NCI-H748 (cell line): Measurements from ENCODE around the gene DNAH2.

Experiments
- DNase-seq: peaks from one replicate; lab custom pipeline; 2025; ENCODE audit not compliant: unreplicated experiment; lab: John Stamatoyannopoulos, UW

Gene DNAH2

DNA sequence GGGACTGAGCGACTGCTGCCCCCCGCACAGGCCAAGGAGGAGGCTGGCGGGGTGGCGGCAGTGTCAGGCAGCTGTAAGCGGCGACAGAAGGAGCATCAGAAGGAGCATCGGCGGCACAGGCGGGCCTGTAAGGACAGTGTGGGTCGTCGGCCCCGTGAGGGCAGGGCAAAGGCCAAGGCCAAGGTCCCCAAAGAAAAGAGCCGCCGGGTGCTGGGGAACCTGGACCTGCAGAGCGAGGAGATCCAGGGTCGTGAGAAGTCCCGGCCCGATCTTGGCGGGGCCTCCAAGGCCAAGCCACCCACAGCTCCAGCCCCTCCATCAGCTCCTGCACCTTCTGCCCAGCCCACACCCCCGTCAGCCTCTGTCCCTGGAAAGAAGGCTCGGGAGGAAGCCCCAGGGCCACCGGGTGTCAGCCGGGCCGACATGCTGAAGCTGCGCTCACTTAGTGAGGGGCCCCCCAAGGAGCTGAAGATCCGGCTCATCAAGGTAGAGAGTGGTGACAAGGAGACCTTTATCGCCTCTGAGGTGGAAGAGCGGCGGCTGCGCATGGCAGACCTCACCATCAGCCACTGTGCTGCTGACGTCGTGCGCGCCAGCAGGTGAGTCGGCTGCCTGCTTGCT, 131.7 kb downstream of the DNAH2 start:
- no peak for DNase-seq

DNA sequence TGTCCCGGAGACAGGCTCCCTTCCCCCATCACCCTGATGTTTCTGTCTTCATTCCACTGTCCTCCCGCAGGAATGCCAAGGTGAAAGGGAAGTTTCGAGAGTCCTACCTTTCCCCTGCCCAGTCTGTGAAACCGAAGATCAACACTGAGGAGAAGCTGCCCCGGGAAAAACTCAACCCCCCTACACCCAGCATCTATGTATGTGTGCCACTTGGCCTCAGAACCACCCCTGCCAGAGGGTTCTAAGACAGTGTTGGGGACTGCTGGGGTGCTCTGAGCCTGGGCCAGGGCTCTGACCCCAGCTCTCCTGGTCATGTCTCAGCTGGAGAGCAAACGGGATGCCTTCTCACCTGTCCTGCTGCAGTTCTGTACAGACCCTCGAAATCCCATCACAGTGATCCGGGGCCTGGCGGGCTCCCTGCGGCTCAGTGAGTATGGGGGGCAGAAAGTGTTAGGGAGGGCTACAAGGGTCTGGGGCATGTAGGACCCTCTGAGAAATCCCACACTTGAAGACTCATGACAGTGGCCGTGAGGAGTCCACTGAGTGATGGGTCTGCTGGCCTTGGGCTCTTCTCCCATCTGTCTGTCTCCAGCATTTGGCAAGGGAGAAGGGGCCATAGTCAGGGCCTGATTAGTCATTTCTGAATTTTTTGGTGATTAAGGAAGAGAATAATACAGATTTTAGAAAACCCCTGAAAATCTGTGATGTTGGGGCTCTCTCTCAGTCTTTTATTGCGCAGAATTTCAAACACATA, 132.4 kb downstream of the DNAH2 start:
- DNase-seq = no peak

DNA sequence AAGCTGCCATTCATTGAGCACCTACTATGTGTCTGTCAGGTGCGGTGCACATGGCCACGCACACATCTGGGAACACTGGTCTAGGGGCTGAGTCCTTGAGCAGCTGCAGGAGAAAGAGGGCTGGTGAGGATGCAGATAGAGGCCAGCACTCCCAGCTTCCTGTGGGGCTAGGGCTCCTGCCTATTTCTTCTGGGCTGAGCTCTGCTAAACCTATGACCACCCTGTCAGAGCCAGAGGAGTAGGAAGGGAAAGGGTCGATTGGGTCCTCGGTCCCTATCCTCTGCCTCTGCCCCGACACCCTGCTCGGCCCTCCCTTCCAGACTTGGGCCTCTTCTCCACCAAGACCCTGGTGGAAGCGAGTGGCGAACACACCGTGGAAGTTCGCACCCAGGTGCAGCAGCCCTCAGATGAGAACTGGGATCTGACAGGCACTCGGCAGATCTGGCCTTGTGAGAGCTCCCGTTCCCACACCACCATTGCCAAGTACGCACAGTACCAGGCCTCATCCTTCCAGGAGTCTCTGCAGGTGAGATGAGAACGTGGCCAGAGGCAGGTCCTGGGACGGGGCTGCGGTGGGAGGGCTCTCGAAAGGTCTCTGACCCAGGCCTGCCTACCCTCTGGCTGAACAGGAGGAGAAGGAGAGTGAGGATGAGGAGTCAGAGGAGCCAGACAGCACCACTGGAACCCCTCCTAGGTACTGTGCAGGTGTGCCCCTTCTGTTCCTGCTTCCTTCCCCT, 133.3 kb downstream of the DNAH2 start:
- no peak for DNase-seq

DNA sequence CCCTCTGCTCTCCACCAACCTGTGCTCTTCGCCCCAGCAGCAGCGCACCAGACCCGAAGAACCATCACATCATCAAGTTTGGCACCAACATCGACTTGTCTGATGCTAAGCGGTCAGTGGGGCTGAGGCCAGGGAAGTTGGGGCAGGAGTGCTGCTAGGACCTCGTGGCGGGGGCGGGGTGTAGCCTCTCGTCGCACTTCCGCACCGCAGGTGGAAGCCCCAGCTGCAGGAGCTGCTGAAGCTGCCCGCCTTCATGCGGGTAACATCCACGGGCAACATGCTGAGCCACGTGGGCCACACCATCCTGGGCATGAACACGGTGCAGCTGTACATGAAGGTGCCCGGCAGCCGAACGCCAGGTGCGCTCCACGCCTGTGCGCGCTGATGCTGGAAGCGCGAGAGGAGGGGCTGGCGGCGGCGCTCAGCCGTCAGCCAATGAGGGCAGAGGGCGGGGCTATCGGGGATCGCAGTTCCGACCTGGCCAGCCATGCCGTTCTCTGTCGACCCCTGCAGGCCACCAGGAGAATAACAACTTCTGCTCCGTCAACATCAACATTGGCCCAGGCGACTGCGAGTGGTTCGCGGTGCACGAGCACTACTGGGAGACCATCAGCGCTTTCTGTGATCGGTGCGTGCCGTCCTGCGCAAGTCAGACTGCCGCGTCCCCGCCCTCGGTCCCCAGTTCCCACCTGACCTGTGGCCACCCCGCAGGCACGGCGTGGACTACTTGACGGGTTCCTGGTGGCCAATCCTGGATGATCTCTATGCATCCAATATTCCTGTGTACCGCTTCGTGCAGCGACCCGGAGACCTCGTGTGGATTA, 134.1 kb downstream of the DNAH2 start:
- peak; percentile 96 for DNase-seq

DNA sequence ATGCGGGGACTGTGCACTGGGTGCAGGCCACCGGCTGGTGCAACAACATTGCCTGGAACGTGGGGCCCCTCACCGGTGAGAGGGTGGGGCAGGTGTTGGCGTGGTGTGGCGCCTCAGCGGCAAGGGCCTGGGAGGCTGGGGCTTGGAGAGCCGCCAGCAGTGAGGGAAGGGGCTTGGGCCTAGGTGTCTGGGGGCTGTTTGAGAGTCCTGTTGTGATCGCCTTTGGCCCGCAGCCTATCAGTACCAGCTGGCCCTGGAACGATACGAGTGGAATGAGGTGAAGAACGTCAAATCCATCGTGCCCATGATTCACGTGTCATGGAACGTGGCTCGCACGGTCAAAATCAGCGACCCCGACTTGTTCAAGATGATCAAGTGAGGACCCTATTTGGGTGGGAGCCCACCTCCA, 134.7 kb downstream of the DNAH2 start:
- no peak for DNase-seq

DNA sequence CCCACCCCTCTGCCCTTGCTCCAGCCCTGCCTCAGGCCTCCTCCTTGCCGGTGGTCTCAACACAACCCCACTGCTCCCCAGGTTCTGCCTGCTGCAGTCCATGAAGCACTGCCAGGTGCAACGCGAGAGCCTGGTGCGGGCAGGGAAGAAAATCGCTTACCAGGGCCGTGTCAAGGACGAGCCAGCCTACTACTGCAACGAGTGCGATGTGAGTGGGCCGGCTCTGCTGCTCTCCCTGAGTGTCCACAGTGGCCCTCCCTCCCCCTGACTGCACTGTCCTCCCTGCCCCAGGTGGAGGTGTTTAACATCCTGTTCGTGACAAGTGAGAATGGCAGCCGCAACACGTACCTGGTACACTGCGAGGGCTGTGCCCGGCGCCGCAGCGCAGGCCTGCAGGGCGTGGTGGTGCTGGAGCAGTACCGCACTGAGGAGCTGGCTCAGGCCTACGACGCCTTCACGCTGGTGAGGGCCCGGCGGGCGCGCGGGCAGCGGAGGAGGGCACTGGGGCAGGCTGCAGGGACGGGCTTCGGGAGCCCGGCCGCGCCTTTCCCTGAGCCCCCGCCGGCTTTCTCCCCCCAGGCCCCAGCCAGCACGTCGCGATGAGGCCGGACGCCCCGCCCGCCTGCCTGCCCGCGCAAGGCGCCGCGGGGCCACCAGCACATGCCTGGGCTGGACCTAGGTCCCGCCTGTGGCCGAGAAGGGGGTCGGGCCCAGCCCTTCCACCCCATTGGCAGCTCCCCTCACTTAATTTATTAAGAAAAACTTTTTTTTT, 135.6 kb downstream of the DNAH2 start:
- DNase-seq = no peak

DNA sequence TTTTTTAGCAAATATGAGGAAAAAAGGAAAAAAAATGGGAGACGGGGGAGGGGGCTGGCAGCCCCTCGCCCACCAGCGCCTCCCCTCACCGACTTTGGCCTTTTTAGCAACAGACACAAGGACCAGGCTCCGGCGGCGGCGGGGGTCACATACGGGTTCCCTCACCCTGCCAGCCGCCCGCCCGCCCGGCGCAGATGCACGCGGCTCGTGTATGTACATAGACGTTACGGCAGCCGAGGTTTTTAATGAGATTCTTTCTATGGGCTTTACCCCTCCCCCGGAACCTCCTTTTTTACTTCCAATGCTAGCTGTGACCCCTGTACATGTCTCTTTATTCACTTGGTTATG, 136.1 kb downstream of the DNAH2 start:
- no peak for DNase-seq

DNA sequence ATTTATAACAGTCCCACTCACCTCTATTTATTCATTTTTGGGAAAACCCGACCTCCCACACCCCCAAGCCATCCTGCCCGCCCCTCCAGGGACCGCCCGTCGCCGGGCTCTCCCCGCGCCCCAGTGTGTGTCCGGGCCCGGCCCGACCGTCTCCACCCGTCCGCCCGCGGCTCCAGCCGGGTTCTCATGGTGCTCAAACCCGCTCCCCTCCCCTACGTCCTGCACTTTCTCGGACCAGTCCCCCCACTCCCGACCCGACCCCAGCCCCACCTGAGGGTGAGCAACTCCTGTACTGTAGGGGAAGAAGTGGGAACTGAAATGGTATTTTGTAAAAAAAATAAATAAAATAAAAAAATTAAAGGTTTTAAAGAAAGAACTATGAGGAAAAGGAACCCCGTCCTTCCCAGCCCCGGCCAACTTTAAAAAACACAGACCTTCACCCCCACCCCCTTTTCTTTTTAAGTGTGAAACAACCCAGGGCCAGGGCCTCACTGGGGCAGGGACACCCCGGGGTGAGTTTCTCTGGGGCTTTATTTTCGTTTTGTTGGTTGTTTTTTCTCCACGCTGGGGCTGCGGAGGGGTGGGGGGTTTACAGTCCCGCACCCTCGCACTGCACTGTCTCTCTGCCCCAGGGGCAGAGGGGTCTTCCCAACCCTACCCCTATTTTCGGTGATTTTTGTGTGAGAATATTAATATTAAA, 136.7 kb downstream of the DNAH2 start:
- DNase-seq = no peak

DNA sequence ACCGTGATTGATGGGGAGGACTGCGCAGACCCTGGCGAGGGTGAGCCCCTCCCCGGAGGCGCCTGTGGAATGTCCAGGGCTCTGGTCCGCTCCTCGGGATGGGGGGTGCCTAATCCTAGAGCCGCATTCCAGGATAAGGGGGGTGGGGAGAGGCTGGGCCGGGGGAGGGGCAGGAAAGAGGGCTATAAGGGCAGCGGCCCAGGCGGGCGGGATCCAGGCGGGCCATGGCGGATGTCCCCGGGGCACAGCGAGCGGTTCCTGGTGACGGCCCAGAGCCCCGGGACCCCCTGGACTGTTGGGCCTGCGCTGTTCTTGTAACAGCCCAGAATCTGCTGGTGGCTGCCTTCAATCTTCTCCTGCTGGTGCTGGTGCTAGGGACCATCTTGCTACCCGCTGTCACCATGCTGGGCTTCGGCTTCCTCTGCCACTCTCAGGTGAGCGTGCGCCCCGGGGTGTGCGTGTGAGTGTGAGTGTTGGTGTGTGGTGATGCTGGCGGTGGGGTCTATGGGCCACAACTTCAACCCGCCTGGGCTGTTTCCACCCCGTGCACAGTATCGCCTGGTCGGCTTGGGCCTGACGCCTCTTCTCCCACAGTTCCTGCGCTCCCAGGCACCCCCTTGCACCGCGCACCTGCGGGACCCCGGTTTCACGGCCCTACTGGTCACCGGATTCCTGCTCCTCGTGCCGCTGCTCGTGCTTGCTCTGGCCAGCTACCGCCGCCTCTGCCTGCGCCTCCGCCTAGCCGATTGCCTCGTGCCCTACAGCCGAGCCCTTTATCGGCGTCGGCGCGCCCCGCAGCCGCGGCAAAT, 137.5 kb downstream of the DNAH2 start, which contains the start of gene TMEM88:
TMEM88 (plus strand) TSS at position 216 of the 809 bp plus-strand sequence; CDS start at position 225, 9 bp downstream.
- DNase-seq = peak; percentile 51

DNA sequence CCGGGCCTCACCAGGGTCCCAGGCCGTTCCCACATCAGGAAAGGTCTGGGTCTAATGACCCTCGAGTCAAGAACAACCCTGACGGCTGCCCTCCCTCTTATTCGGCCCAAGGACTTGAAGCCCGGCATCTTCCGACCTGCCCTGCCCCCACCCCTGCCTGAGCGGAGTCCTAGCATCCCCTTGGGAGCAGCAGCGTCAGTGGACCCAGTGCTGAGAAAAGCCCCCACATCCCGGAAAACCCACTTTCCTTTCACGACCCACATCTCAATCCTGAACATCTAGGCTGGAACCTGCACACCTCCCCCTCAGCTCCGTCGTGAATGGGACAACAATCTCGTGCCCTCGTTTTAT, 138.1 kb downstream of the DNAH2 start:
- no peak for DNase-seq

DNA sequence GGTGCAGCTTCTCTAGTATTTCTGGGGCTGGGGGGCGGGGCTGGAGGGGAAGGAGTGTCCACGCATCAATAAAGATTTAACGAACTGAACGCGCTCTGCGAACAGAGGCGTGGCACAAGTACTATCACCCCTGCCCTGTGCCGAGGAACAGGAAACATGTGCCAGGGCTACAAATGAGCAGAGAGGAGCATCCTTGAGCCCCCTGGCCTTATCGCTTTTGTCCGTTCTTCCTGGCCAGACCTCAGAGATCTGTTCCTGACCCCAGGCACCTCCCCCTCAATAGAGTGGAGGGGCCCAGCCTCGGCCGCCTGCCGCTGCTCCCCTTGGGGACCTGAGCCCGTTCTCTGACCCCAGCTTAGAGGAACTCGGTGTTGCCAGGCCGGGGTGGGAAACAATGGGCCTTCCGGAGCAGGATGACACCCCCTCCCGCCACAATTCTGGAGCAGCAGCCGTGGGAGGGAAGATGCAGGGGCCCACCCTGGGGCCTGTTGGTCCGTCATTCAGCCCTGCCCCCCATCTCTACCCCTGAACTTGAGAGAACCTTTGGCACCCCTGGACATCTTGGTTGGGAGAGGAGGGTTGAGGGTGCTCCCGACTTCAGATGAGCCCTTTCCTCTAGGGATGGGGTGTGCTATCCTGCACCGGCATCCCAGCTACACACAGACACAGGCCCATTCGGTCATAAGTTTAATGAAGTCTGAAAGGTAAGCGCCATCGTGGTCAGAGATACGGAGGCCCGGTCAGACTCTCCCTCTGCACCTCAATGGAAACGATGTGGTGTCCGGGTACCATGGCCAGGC, 138.7 kb downstream of the DNAH2 start:
- peak; percentile 89 for DNase-seq

DNA sequence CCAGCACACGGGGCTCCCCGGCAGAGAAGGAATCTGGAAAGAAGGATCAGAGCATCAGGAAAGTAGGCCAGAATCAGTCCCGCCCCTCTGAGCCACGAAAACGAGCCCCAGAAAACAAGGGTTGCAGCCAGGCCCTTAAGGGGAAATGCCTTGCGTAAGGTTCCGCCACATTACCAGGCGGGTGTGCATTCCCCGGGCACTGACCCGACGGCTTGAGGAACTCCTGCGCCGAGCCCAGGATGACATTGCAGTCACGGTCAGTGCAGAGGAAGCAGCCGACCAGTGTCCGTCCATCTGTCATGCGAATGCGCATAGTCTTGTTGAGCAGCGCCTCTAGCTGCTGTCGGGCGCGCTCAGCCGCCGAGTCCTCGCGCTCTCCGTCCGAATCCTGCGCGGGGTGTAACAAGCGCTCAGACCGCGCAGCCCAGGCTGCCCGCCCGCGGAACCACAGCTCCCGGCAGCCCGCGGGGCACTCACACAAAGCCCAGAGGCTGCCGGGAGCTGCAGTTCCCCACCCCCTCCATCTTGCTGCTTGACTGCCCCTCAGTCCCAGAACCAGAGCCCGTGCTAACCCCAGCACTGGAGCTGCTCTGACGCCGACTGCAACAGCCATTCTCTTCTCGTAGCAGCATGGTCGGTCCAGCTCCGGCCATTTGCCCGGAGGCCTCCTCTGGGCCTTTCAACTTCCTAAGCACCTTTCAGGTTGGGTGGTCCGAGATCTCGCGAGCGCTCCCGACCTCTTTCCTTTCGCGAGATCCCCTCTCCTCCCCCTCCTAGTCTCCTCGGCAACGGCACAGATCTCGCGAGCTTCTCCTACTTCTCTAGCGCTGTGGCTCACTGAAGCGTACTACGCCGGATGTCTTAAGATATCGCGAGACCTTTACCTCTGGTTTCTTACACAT, 139.5 kb downstream of the DNAH2 start, which contains the start of gene NAA38:
NAA38 (minus strand) TSS at position 749 of the 902 bp plus-strand sequence; CDS start at position 653, 96 bp downstream.
- DNase-seq = peak; percentile 100

DNA sequence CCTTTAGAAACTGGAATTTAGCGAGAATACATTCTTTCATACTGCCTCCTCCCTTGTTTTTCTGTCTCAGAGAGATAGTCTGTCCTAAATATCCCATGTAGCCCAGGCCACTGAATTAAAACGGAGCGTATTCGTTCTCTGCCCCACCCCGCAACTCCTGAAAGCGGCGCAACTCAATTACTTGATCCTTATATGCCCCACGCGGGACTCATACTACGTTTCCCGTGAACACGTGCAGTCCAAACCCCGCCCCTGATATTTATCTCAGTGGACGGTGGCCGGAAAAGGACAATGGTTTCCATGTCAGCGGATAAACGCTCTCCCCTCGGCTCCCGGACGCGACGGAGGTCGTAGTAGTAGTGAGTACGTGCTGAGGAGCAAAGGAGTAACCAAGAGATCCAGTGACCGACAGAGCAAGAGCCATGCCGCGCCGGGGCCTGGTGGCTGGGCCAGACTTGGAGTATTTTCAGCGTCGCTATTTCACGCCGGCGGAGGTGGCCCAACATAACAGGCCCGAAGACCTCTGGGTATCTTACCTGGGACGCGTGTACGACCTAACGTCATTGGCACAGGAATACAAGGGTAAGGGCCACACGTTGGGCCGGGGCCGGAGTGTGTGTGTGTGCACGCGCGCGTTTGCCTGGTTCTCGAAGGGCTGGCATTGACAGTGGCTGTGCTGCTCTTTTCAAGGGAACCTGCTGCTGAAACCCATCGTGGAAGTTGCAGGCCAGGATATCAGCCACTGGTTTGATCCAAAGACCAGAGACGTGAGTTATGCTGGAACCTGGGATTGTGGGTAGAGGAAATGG, 140.4 kb downstream of the DNAH2 start, which contains the start of gene CYB5D1:
CYB5D1 (plus strand) TSS at position 291 of the 809 bp plus-strand sequence; CDS start at position 423, 132 bp downstream.
- DNase-seq = peak; percentile 98

DNA sequence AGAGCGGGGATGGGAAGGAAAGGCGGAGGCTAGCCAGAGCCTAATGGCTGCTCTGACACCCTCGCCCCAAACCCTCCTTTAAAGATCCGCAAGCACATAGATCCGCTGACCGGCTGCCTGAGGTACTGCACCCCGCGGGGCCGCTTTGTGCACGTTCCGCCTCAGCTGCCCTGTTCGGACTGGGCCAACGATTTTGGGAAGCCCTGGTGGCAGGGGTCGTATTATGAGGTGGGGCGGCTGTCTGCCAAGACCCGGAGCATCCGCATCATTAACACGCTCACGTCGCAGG, 140.9 kb downstream of the DNAH2 start:
- peak; percentile 75 for DNase-seq

DNA sequence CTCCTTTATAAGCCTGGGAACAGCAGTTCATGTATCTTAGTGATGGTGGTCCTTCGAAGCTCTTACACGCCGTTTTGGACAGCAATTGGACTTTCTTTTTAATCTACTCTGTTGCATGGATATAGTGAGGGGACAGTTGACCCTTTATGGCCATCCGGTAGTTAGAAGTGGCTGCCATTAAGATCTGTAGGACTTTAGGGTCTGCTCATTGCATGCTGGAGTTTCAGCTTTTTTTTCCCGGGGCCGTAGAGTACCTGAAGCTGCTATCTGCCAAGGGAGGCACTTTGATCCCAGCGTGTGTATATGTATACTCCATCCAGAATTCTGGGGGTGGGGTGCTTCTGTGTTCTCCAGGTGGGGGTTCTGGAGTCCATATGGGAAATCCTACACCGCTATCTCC, 141.5 kb downstream of the DNAH2 start:
- no peak for DNase-seq

DNA sequence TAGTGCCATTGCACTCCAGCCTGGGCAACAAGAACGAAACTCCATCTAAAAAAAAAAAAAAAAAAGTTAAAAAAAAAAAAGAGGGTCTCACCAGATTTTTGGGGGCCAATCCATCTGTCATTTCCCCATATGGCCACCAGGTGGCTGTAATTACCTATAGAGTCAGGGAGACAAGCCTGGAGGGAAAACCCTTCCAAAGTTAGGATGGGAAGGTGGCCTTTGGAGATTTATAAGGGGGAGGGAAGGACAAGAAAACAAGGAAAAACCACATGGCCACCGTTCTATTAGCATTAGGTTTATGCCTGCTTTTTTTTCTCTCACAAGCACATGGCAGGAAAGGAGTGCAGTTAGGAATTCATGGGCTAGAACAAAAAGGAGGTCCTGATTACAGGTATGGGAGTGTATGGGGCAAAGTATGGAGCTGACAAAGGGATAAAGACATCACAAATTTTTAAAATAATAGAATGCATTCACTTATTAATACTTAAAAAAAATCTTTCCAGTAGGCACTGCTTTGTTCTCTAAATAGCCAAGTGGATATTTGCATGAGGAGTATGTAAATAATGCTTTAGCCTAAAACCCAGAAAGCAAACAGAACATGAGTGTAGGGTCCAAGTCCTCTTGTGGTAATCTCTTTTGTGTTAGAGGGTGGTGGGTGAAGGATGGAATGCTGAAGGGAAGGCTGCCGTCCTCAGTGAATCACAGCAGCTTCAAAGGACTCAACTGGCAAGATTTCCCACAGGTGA, 145.3 kb downstream of the DNAH2 start:
- DNase-seq = peak; percentile 69
